HepG2 (cell line): Measurements from ENCODE around the gene SYT1. TPM values are rescaled to one million over a fixed set of nuclear protein-coding genes. Genes with fewer than 3 reads are reported as not detected.

ENCODE experiments used
- ATAC-seq: fragments of 200-7000 bp; cut with Tn5 transposase; 3 replicates; pipeline ENCODE4 v1.9.1; 2020; ENCODE audit warnings: mild to moderate bottlenecking, moderate library complexity
- BruUV-seq: library from RNA; stranded (reverse); fragments of 400-500 nt; replicated peaks from 2 replicates; lab custom pipeline; 2021; lab: Mats Ljungman, UMichigan
- CTCF ChIA-PET: fragments of 300-600 bp; formaldehyde crosslinking; extraction: SDS; loops from one replicate; lab custom pipeline; 2021; ENCODE audit warnings: low total read pairs, inconsistent platforms, low intra/inter-chr PET ratio; lab: Yijun Ruan, JAX
- POLR2A ChIA-PET: fragments of 350-600 bp; sonication (Branson Sonifier 250); formaldehyde crosslinking; loops from one replicate; lab custom pipeline; 2020; ENCODE audit warnings: antibody characterized with exemption, inconsistent platforms; lab: Yijun Ruan, JAX
- DNase-seq: peaks from one replicate; pipeline ENCODE4 v3.0.0-alpha.2; 2015; ENCODE audit warnings: low spot score
- FAIRE-seq: peaks from 3 replicates; lab custom pipeline; 2011; peaks lifted over from hg19 to GRCh38; lab: Jason Lieb, UNC
- H2AFZ ChIP-seq: one replicate; pipeline ENCODE4 v1.6.1; 2011; ENCODE audit warnings: low read length, inconsistent platforms
- H3K27ac ChIP-seq: fragments of 300-600 bp; 3 replicates; pipeline ENCODE4 v1.8.0; 2011; ENCODE audit warnings: mixed run types, mild to moderate bottlenecking, mixed read lengths, low read length, inconsistent platforms; ENCODE audit not compliant: insufficient read depth; ENCODE audit errors: extremely low read length
- H3K27me3 ChIP-seq, 2 experiments: fragments of 200-600 bp in 1 of 2; 2 replicates in 1 of 2; 3 replicates in 1 of 2; pipeline versions ENCODE4 v1.6.0 to v1.8.0; 2011; ENCODE audit warnings: low read length in 2 of 2, mild to moderate bottlenecking in 2 of 2, moderate library complexity in 2 of 2, inconsistent platforms in 1 of 2; ENCODE audit not compliant: insufficient read depth in 2 of 2, control insufficient read depth in 1 of 2
- H3K36me3 ChIP-seq, 2 experiments: fragments of 200-600 bp in 1 of 2; replicated peaks in 1 of 2; 2 replicates in 1 of 2; 3 replicates in 1 of 2; pipeline versions ENCODE4 v1.5.1 to v1.8.0; 2011; ENCODE audit warnings: low read length in 2 of 2, inconsistent platforms in 1 of 2; ENCODE audit not compliant: insufficient read depth in 2 of 2, control insufficient read depth in 1 of 2
- H3K4me1 ChIP-seq: 2 replicates; pipeline ENCODE4 v1.5.1; 2012; ENCODE audit warnings: low read length, inconsistent platforms; ENCODE audit not compliant: insufficient read depth
- H3K4me2 ChIP-seq: 2 replicates; pipeline ENCODE4 v1.6.0; 2011; ENCODE audit warnings: low read depth, low read length, inconsistent platforms
- H3K4me3 ChIP-seq, 3 experiments: fragments of 200-600 bp in 1 of 3; sonication (generic), shearing (Covaris generic) in 1 of 3; replicated peaks in 1 of 3; 2 replicates each; pipeline ENCODE4 v1.5.1; 2011 to 2016; ENCODE audit warnings: low read length in 3 of 3, inconsistent platforms in 2 of 3, low read depth in 2 of 3, mild to moderate bottlenecking in 2 of 3, control low read depth in 1 of 3, mixed read lengths in 1 of 3; ENCODE audit not compliant: insufficient read depth in 1 of 3
- H3K79me2 ChIP-seq: one replicate; pipeline ENCODE4 v1.6.1; 2011; ENCODE audit warnings: low read length, inconsistent platforms; ENCODE audit not compliant: insufficient read depth
- H3K9ac ChIP-seq: 2 replicates; pipeline ENCODE4 v1.6.0; 2011; ENCODE audit warnings: mild to moderate bottlenecking, low read depth, low read length, inconsistent platforms; ENCODE audit not compliant: insufficient read depth
- H3K9me3 ChIP-seq: 2 replicates; pipeline ENCODE4 v1.5.1; 2012; ENCODE audit warnings: mild to moderate bottlenecking, low read length
- H4K20me1 ChIP-seq: 2 replicates; pipeline ENCODE4 v1.6.0; 2011; ENCODE audit warnings: inconsistent platforms, mild to moderate bottlenecking, low read length, moderate library complexity; ENCODE audit not compliant: insufficient read depth
- IKZF4 ChIP-seq: sonication (generic); formaldehyde crosslinking; IDR thresholded peaks from 2 replicates; pipeline ENCODE4 v1.5.1; 2020; ENCODE audit warnings: borderline replicate concordance, mild to moderate bottlenecking, low read depth, missing genetic modification reagents; ENCODE audit errors: not compliant biosample characterization
- PRMT3 ChIP-seq: sonication (generic); formaldehyde crosslinking; IDR thresholded peaks from 2 replicates; pipeline ENCODE4 v1.8.1; 2022; ENCODE audit warnings: low read depth, mild to moderate bottlenecking, moderate library complexity, missing genetic modification reagents, borderline replicate concordance
- SP4 ChIP-seq: sonication (generic); formaldehyde crosslinking; IDR thresholded peaks from 2 replicates; pipeline ENCODE4 v1.8.1; 2023; ENCODE audit warnings: mild to moderate bottlenecking, missing genetic modification reagents
- THYN1 ChIP-seq: sonication (generic); formaldehyde crosslinking; IDR thresholded peaks from 2 replicates; pipeline ENCODE4 v1.8.1; 2023; ENCODE audit warnings: low read depth, mild to moderate bottlenecking, moderate library complexity, missing genetic modification reagents, borderline replicate concordance
- ZBTB3 ChIP-seq: sonication (generic); formaldehyde crosslinking; IDR thresholded peaks from 2 replicates; pipeline ENCODE4 v1.4.0; 2020; ENCODE audit warnings: low read depth, mild to moderate bottlenecking, moderate library complexity, missing genetic modification reagents, borderline replicate concordance
- ZNF10 ChIP-seq: sonication (generic); formaldehyde crosslinking; IDR thresholded peaks from 2 replicates; pipeline ENCODE4 v1.4.0; 2020; ENCODE audit warnings: mild to moderate bottlenecking, low read depth, missing genetic modification reagents, borderline replicate concordance
- WGBS: methylation state at CpG from one replicate; pipeline ENCODE4 v1.1.6; 2017; ENCODE audit warnings: low lambda C conversion rate; 5-methylcytosine and 5-hydroxymethylcytosine counted together
- in situ Hi-C: cut with HindIII; loops from 2 replicates; pipeline ENCODE4 v1.10.0; 2017; ENCODE audit warnings: low pct_unique_long_range_greater_than_20kb; ENCODE audit not compliant: extremely low pct_ligation_motif_present
- intact Hi-C: fragments of 100-400 bp; cut with micrococcal nuclease; formaldehyde crosslinking; loops from one replicate; pipeline ENCODE4 v1.10.0; 2022; ENCODE audit not compliant: unreplicated experiment
- polyA plus RNA-seq, 8 experiments: library from polyadenylated mRNA; depleted of rRNA in 3 of 8; stranded (reverse) in 7 of 8; unstranded in 1 of 8; fragments of >200 nt; fragmentation: Illumina TruSeq in 4 of 8; extraction: Trizol in 4 of 8; gene quantifications; 2 replicates each; pipeline versions ENCODE4 v1.2.1 to v1.2.3, GENCODE V29; 2011 to 2016; ENCODE audit warnings: low read depth in 4 of 8, missing spikeins in 1 of 8, mixed read lengths in 1 of 8; ENCODE audit not compliant: insufficient read depth in 1 of 8
- total RNA-seq, 5 experiments: library from RNA; depleted of rRNA; stranded (reverse); fragments of >200 nt; fragmentation: Illumina TruSeq; extraction: Trizol; gene quantifications; 2 replicates each; pipeline ENCODE4 v1.2.3, GENCODE V29; 2016; ENCODE audit warnings: low read depth in 1 of 5
- TF ChIP-seq, protein P1 (sequence below): sonication (generic); formaldehyde crosslinking; IDR thresholded peaks from 2 replicates; pipeline ENCODE4 v1.4.0; 2020; ENCODE audit warnings: mild to moderate bottlenecking, missing genetic modification reagents, borderline replicate concordance

The SYT1 gene
- total and polyA plus RNA-seq, 2 of the 13 experiments (the other 11 are each of a cell fraction or from before 2014, with no cell fraction given), result not detected

DNA sequence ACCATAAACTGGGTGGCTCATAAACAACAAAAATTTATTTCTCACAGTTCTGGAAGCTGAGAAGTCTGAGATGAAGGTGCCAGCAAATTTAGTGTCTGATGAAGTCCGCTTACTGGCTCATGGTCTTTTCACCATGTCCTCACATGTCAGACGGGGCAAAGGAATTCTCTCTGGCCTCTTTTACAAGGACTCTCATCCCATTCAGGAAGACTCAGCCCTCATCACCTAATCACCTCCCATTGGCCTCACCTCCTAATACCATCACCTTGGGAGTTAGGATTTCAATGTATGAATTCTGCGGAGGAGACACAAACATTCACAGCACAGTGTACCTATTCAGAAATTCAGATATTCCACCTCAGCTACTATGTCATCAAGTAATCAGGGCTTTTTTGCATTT is 468.6 kb downstream of the SYT1 start:
- H3K79me2 ChIP-seq, result no peaks in the 10 kb centered on the region
- H2AFZ ChIP-seq, result no peak overlapping the region
- H4K20me1 ChIP-seq, result no peaks in the 10 kb centered on the region
- no peak overlapping the region for H3K27ac ChIP-seq
- FAIRE-seq (no peak), ATAC-seq (no peak), DNase-seq (no peak)
- no TSS peak for BruUV-seq
- no peak overlapping the region for H3K9ac ChIP-seq
- H3K9me3 ChIP-seq, result no peaks in the 10 kb centered on the region
- 38% methylated on average over 3 of the region's 3 CpGs for WGBS
- ChIA-PET POLR2A (no interaction called here), CTCF (no interaction called here)
- no peaks in the 10 kb centered on the region for H3K36me3 ChIP-seq
- in situ Hi-C loops, result loop anchor here (25.0 kb wide), 1 partner anchor 1346 kb away; no protein-coding TSS in a partner anchor
- no peaks in the 10 kb centered on the region for H3K4me1 ChIP-seq
- no peak for TF ChIP-seq PRMT3 (CRISPR knock-in tag)
- TF ChIP-seq, all 625 proteins: peak for 0
- H3K4me3 ChIP-seq, result no peak overlapping the region
- H3K27me3 ChIP-seq, result no peaks in the 10 kb centered on the region; a peak in 1 of 5 replicates
- H3K4me2 ChIP-seq, result no peak overlapping the region
- intact Hi-C loops, result no loop called here

DNA sequence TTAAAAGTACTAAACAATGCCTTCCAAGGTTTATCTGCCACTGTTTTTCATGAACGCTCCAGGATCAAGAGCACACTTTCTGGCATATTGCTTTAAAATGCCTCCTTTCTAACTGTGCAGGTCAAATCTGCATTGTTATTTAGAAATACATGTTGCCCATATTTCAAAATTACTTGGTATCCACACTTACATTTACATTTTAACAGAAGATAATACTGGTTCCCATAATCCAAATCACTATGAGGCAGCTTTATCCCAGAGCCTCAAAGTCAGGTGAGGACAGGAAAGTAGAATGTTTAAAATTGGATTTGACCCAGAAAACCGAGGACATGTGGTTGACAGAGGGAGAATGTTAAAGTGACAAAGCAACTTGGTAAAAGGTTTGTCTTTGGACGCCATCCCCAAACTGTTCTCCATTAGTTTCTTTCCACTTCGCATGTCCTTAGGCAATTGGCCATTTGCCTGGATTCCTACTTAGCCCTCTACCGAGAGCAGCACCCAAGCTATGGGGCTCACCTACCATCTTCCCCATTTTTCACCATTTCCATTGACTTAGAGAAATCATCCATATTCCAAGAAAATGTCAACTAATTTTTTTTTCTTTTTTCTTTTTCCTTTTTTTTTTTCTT is 473.2 kb downstream of the SYT1 start:
- Histone ChIP-seq H3K27ac (no peak overlapping the region), H3K27me3 (no peaks in the 10 kb centered on the region), H3K9ac (no peak overlapping the region), H3K4me2 (no peak overlapping the region), H3K4me3 (no peak overlapping the region), H4K20me1 (no peaks in the 10 kb centered on the region), H3K9me3 (no peaks in the 10 kb centered on the region), H3K36me3 (no peaks in the 10 kb centered on the region), H3K79me2 (no peaks in the 10 kb centered on the region), H3K4me1 (no peaks in the 10 kb centered on the region), H2AFZ (no peak overlapping the region)
- FAIRE-seq, result no peak
- no TSS peak for BruUV-seq
- WGBS, result 30% methylated on average over 5 of the region's 5 CpGs
- ChIA-PET POLR2A (no interaction called here), CTCF (no interaction called here)
- intact Hi-C loops, result no loop called here
- DNase-seq, result no peak
- in situ Hi-C loops, result loop anchor here (25.0 kb wide), 1 partner anchor 1350 kb away; no protein-coding TSS in a partner anchor
- no peak for ATAC-seq
- no peak for TF ChIP-seq SP4 (CRISPR knock-in tag)
- no peak for TF ChIP-seq THYN1 (CRISPR knock-in tag)
- TF ChIP-seq, protein P1, sequence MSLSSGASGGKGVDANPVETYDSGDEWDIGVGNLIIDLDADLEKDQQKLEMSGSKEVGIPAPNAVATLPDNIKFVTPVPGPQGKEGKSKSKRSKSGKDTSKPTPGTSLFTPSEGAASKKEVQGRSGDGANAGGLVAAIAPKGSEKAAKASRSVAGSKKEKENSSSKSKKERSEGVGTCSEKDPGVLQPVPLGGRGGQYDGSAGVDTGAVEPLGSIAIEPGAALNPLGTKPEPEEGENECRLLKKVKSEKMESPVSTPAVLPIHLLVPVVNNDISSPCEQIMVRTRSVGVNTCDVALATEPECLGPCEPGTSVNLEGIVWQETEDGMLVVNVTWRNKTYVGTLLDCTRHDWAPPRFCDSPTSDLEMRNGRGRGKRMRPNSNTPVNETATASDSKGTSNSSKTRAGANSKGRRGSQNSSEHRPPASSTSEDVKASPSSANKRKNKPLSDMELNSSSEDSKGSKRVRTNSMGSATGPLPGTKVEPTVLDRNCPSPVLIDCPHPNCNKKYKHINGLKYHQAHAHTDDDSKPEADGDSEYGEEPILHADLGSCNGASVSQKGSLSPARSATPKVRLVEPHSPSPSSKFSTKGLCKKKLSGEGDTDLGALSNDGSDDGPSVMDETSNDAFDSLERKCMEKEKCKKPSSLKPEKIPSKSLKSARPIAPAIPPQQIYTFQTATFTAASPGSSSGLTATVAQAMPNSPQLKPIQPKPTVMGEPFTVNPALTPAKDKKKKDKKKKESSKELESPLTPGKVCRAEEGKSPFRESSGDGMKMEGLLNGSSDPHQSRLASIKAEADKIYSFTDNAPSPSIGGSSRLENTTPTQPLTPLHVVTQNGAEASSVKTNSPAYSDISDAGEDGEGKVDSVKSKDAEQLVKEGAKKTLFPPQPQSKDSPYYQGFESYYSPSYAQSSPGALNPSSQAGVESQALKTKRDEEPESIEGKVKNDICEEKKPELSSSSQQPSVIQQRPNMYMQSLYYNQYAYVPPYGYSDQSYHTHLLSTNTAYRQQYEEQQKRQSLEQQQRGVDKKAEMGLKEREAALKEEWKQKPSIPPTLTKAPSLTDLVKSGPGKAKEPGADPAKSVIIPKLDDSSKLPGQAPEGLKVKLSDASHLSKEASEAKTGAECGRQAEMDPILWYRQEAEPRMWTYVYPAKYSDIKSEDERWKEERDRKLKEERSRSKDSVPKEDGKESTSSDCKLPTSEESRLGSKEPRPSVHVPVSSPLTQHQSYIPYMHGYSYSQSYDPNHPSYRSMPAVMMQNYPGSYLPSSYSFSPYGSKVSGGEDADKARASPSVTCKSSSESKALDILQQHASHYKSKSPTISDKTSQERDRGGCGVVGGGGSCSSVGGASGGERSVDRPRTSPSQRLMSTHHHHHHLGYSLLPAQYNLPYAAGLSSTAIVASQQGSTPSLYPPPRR (CRISPR knock-in tag), result no peak
- TF ChIP-seq ZBTB3 (CRISPR knock-in tag), result no peak
- no peak for TF ChIP-seq IKZF4 (CRISPR knock-in tag)
- TF ChIP-seq ZNF10 (CRISPR knock-in tag), result no peak
